Stimulated activated CD4-positive, alpha-beta T cell treated with anti-CD3 and anti-CD28 coated beads, Interleukin-4, amount 100 ng/mL, for 48 hours (primary cell): Measurements from ENCODE around the gene PCDHA13.
"Not testable (repeated sequence)": the region's sequence is repeated elsewhere in the genome, so short reads cannot be mapped to it uniquely, and the experiment has no call there.

ENCODE experiments used
- DNase-seq, 2 donors: peaks; one replicate each; pipeline ENCODE4 v3.0.0-alpha.2; 2020; ENCODE audit warnings: low read depth in 2 of 2

Gene PCDHA13

GRCh38 chr5:140881889-140882590, at the start of gene PCDHA13:
PCDHA13 (plus strand) TSS chr5:140882124; CDS start chr5:140882269, 145 bp downstream.
- no peak for DNase-seq

GRCh38 chr5:140833993-140834392, 47.9 kb upstream of the PCDHA13 start, which contains the start of gene PCDHA7:
PCDHA7 (plus strand) TSS chr5:140834269; CDS start chr5:140834384, 115 bp downstream.
- no peak for DNase-seq

GRCh38 chr5:140834439-140835008, 47.4 kb upstream of the PCDHA13 start:
- DNase-seq = not testable (repeated sequence)

- no peak for DNase-seq
Measured at GRCh38 chr5:140835622-140836510, 46.1 kb upstream of the PCDHA13 start.

GRCh38 chr5:140840978-140841962, 40.7 kb upstream of the PCDHA13 start, which contains the start of gene PCDHA8:
PCDHA8 (plus strand) TSS chr5:140841187; CDS start chr5:140841322, 135 bp downstream.
- DNase-seq = no peak

- no peak for DNase-seq
Measured at GRCh38 chr5:140842798-140843733, 38.9 kb upstream of the PCDHA13 start.

GRCh38 chr5:140848139-140849102, 33.5 kb upstream of the PCDHA13 start, which contains the start of gene PCDHA9:
PCDHA9 (plus strand) TSS chr5:140848382; CDS start chr5:140848496, 114 bp downstream.
- not testable (repeated sequence) for DNase-seq

- not testable (repeated sequence) for DNase-seq
Measured at GRCh38 chr5:140849831-140850634, 31.9 kb upstream of the PCDHA13 start.

- no peak for DNase-seq
Measured at GRCh38 chr5:140855772-140856674, 25.9 kb upstream of the PCDHA13 start, which contains the start of gene PCDHA10. PCDHA10 (plus strand) TSS chr5:140855897; CDS start chr5:140856049, 152 bp downstream.

GRCh38 chr5:140857177-140857986, 24.5 kb upstream of the PCDHA13 start:
- no peak for DNase-seq

- DNase-seq = no peak
Measured at GRCh38 chr5:140857987-140858240, 24.0 kb upstream of the PCDHA13 start.

GRCh38 chr5:140862441-140863295, 19.3 kb upstream of the PCDHA13 start:
- no peak for DNase-seq

- DNase-seq = no peak
Measured at GRCh38 chr5:140868721-140869554, 13.0 kb upstream of the PCDHA13 start, which contains the start of gene PCDHA11. PCDHA11 (plus strand) TSS chr5:140868957; CDS start chr5:140869104, 147 bp downstream.

- DNase-seq = no peak
Measured at GRCh38 chr5:140869555-140869886, 12.4 kb upstream of the PCDHA13 start.
